IMR-90 (cell line): Measurements from ENCODE around the gene C10orf120.

Source experiments
- BHLHE40 ChIP-seq: fragments of 150-350 bp; IDR thresholded peaks from 2 replicates; pipeline ENCODE4 v1.6.1; 2016; ENCODE audit warnings: mild to moderate bottlenecking, low read depth, low read length
- FOS ChIP-seq: fragments of 150-350 bp; IDR thresholded peaks from 2 replicates; pipeline ENCODE4 v1.6.1; 2016; ENCODE audit warnings: low read depth, low read length
- MAFK ChIP-seq: IDR thresholded peaks from 2 replicates; pipeline ENCODE4 v1.6.1; 2012; ENCODE audit warnings: low read depth, low read length, improper control_type of control experiment
- MXI1 ChIP-seq: IDR thresholded peaks from 2 replicates; pipeline ENCODE4 v1.6.1; 2012; ENCODE audit warnings: low read depth, mild to moderate bottlenecking, low read length, moderate library complexity, borderline replicate concordance
- POLR2A ChIP-seq: IDR thresholded peaks from 2 replicates; pipeline ENCODE4 v1.6.1; 2012; ENCODE audit warnings: mild to moderate bottlenecking, low read depth, low read length
- RAD21 ChIP-seq: IDR thresholded peaks from 2 replicates; pipeline ENCODE4 v1.6.1; 2012; ENCODE audit warnings: low read length, improper control_type of control experiment
- SMC3 ChIP-seq: fragments of 150-350 bp; IDR thresholded peaks from 2 replicates; pipeline ENCODE4 v1.6.1; 2016; ENCODE audit warnings: low read depth, mild to moderate bottlenecking, antibody characterized with exemption, low read length, moderate library complexity
- TF ChIP-seq, protein P1 (sequence below): conservative IDR thresholded peaks from 2 replicates; pipeline ENCODE4 v1.5.1; 2012; ENCODE audit warnings: mild to moderate bottlenecking, low read depth, low read length, improper control_type of control experiment
- TF ChIP-seq, protein P2 (sequence below): fragments of 150-350 bp; IDR thresholded peaks from 2 replicates; pipeline ENCODE4 v1.6.1; 2017; ENCODE audit warnings: mild to moderate bottlenecking, antibody characterized with exemption, low read length, low read depth
- TF ChIP-seq, protein P3 (sequence below): fragments of 150-350 bp; IDR thresholded peaks from 2 replicates; pipeline ENCODE4 v1.6.1; 2016; ENCODE audit warnings: low read depth, mild to moderate bottlenecking, low read length, moderate library complexity, borderline replicate concordance

DNA sequence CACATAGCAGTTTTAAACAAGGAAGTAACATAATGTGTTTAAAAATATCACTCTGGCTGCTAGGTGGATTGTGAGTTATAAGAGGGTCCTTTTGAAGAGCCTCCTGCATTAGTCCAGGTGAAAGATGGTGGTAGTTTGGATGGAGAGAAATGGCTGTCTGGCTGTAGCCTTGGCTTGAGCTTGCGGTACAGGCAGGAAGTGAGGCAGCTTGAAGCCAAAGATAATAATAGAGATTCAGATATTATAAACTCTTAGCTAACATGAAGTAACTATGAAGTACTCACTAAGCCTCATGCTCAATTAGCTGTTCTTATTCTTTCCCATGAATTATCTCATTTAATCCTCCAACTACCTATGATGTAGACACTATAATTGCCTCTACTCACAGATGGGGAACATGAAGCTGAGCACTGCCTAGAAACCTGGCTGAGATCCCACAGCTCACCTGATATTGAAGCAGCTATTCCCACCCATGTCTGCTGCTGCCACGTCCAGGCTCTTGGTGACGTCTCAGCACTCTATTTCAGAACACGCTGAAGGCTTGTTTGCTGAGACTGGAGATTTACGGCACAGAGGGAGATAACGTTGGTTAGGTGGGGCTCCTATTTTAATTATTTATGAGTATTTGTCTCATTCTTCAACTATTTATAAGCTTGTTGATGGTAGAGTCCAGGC is 10.4 kb downstream of the C10orf120 start:
- TF ChIP-seq, protein P1, sequence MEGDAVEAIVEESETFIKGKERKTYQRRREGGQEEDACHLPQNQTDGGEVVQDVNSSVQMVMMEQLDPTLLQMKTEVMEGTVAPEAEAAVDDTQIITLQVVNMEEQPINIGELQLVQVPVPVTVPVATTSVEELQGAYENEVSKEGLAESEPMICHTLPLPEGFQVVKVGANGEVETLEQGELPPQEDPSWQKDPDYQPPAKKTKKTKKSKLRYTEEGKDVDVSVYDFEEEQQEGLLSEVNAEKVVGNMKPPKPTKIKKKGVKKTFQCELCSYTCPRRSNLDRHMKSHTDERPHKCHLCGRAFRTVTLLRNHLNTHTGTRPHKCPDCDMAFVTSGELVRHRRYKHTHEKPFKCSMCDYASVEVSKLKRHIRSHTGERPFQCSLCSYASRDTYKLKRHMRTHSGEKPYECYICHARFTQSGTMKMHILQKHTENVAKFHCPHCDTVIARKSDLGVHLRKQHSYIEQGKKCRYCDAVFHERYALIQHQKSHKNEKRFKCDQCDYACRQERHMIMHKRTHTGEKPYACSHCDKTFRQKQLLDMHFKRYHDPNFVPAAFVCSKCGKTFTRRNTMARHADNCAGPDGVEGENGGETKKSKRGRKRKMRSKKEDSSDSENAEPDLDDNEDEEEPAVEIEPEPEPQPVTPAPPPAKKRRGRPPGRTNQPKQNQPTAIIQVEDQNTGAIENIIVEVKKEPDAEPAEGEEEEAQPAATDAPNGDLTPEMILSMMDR = no peak
- TF ChIP-seq POLR2A (no peak), SMC3 (no peak), FOS (no peak), MAFK (no peak), BHLHE40 (no peak), RAD21 (no peak), MXI1 (no peak)
- TF ChIP-seq, protein P2, sequence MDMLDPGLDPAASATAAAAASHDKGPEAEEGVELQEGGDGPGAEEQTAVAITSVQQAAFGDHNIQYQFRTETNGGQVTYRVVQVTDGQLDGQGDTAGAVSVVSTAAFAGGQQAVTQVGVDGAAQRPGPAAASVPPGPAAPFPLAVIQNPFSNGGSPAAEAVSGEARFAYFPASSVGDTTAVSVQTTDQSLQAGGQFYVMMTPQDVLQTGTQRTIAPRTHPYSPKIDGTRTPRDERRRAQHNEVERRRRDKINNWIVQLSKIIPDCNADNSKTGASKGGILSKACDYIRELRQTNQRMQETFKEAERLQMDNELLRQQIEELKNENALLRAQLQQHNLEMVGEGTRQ = no peak
- TF ChIP-seq, protein P3, sequence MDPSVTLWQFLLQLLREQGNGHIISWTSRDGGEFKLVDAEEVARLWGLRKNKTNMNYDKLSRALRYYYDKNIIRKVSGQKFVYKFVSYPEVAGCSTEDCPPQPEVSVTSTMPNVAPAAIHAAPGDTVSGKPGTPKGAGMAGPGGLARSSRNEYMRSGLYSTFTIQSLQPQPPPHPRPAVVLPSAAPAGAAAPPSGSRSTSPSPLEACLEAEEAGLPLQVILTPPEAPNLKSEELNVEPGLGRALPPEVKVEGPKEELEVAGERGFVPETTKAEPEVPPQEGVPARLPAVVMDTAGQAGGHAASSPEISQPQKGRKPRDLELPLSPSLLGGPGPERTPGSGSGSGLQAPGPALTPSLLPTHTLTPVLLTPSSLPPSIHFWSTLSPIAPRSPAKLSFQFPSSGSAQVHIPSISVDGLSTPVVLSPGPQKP = no peak
